Activated T-helper 17 cell treated with anti-CD3 and anti-CD28 coated beads, Interleukin-2, amount 50 U/mL, for 72 hours (primary cell): ENCODE data around the gene CREB3L2. TPM values are rescaled to one million over a fixed set of nuclear protein-coding genes. Genes with fewer than 3 reads are reported as not detected.

Experiments
- ATAC-seq: fragments of 150-1000 bp; cut with Tn5 transposase; replicated peaks from 2 replicates; pipeline ENCODE4 v1.10.0; 2021; ENCODE audit warnings: mild to moderate bottlenecking, moderate library complexity
- H3K27ac Mint-ChIP-seq: one replicate; pipeline ENCODE4 v1.8.0; 2022; ENCODE audit warnings: mixed read lengths
- H3K27me3 Mint-ChIP-seq: one replicate; pipeline ENCODE4 v1.8.0; 2022; ENCODE audit warnings: mixed read lengths
- H3K36me3 Mint-ChIP-seq: one replicate; pipeline ENCODE4 v1.8.0; 2022; ENCODE audit warnings: low read depth, mild to moderate bottlenecking, mixed read lengths
- H3K4me1 Mint-ChIP-seq: one replicate; pipeline ENCODE4 v1.8.0; 2022; ENCODE audit warnings: mixed read lengths
- H3K4me3 Mint-ChIP-seq: one replicate; pipeline ENCODE4 v1.8.0; 2022; ENCODE audit warnings: mild to moderate bottlenecking, mixed read lengths
- H3K9me3 Mint-ChIP-seq: one replicate; pipeline ENCODE4 v1.8.0; 2022; ENCODE audit warnings: mixed read lengths
- total RNA-seq, 2 donors: library from RNA; stranded (reverse); gene quantifications; one replicate each; pipeline ENCODE4 v1.2.3, GENCODE V29; 2022

CREB3L2 gene
- total RNA-seq, 2 donors from 2014 or later, result 26.0 to 38.4 TPM

- H3K36me3 Mint-ChIP-seq, result peaks cover 99% of the 10 kb centered on the region
- no peak for ATAC-seq
- peak overlapping the region; percentile 92 for H3K27ac Mint-ChIP-seq
- no peak overlapping the region for H3K4me3 Mint-ChIP-seq
- peaks cover 19% of the 10 kb centered on the region for H3K4me1 Mint-ChIP-seq
- H3K27me3 Mint-ChIP-seq, result no peaks in the 10 kb centered on the region
- no peaks in the 10 kb centered on the region for H3K9me3 Mint-ChIP-seq
These were observed 123.4 kb downstream of the CREB3L2 start for GRCh38 chr7:137878333-137878961.

GRCh38 chr7:137877027-137877675, 124.7 kb downstream of the CREB3L2 start:
- peaks cover 94% of the 10 kb centered on the region for H3K36me3 Mint-ChIP-seq
- no peak for ATAC-seq
- no peak overlapping the region for H3K4me3 Mint-ChIP-seq
- no peaks in the 10 kb centered on the region for H3K27me3 Mint-ChIP-seq
- peaks cover 20% of the 10 kb centered on the region for H3K4me1 Mint-ChIP-seq
- no peak overlapping the region for H3K27ac Mint-ChIP-seq
- no peaks in the 10 kb centered on the region for H3K9me3 Mint-ChIP-seq

DNA sequence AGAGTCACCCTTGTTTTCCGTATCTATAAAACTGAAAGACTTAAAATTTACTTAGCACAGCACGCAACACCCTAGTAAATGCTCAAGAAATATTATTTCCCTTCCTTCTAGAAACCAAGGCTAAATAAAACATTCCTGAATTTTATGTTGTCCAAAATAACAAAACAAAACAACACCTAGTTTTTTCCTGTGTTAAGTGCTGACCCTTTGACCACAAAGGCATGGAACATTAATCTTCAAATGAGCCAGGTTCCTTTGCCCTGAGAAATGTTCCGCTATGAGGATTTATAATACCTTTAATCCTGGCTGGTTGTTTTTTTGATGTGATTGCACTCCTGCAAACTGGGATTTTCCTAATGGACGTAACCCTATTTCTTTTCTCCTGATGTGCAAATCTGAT, 126.1 kb downstream of the CREB3L2 start:
- Mint-ChIP-seq H3K27me3 (no peaks in the 10 kb centered on the region), H3K36me3 (peaks cover 80% of the 10 kb centered on the region), H3K27ac (peak overlapping the region; percentile 62), H3K4me3 (no peak overlapping the region), H3K4me1 (peaks cover 17% of the 10 kb centered on the region), H3K9me3 (no peaks in the 10 kb centered on the region)
- no peak for ATAC-seq

DNA sequence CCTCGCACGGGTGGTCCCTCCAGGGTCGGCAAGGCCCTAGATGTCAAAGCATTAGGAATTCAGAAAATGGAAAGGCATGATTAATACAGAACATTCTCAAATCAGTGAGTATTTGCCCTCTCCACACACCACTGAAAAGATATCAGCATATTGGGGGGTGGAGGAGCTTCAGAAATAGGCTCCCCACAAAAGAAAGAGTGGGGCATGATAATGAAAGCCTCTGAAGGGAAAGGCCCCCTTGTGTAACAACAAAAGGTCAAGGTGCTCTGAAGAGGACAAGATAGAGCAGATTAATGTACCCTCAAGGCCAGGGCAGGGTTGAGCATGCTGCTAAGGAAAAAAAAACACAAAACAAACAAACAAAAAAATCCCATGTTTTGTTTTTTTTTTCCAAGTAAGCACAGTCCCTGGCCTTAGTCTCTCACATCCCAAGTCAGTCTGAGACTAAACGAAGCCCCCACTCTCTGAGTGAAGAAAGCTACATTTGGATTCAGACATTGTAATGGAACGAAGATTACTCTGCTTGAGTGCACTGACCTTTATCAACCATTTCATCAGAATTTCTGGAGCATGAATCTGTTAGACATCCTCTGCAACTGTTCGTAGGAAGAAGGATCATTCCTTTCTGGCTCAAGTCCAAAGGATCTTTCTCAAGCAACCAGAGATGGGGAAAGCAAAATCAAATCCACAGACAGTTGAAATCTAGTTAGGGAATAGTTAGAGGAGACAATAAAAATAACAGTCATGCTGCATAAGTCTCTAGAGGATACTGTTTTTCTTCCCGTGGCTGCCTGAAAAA, 127.7 kb downstream of the CREB3L2 start:
- peaks cover 64% of the 10 kb centered on the region for H3K36me3 Mint-ChIP-seq
- H3K27ac Mint-ChIP-seq, result peak overlapping the region; percentile 91
- peaks cover 11% of the 10 kb centered on the region for H3K4me1 Mint-ChIP-seq
- H3K27me3 Mint-ChIP-seq, result no peaks in the 10 kb centered on the region
- ATAC-seq, result peak; percentile 56
- peak overlapping the region; percentile 47 for H3K4me3 Mint-ChIP-seq
- H3K9me3 Mint-ChIP-seq, result no peaks in the 10 kb centered on the region

GRCh38 chr7:137873524-137873923, 128.4 kb downstream of the CREB3L2 start:
- peak overlapping the region; percentile 47 for H3K4me3 Mint-ChIP-seq
- H3K27ac Mint-ChIP-seq, result peak overlapping the region; percentile 91
- peaks cover 9% of the 10 kb centered on the region for H3K4me1 Mint-ChIP-seq
- peak; percentile 90 for ATAC-seq
- no peaks in the 10 kb centered on the region for H3K9me3 Mint-ChIP-seq
- no peaks in the 10 kb centered on the region for H3K27me3 Mint-ChIP-seq
- peaks cover 59% of the 10 kb centered on the region for H3K36me3 Mint-ChIP-seq

DNA sequence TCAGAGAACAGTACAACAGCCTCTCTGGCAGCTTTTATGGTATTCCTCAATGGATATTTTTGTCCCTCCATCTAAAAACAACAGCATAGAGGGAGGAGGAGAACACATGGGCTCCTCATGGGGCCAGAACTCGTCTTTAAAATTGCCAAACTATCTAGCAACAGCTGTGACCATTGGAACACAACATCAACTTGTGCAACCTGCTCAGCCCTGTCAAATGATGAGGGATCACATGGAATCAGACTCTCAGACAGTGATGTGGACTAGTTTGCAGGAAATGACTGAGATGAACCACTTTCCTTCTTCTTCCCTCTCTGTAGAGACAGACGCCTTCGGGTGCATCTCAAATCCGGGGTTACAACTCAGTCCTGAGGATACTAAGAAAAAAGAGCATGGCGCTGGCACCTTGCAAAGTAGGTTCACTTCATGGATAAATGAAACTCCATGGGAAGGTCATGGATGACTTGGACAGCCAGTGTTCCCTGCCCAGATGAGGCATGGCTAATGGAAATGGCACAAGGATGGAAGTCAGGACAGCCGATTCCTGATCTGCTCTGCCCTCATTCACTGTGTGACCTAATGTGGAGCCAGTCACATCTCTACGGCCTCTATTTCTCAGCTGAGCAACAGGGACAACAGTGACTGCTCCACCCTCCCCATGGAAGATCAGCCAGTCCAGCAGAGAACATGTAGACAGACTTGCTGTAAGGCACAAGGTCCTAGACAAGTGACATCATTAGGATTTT, 130.5 kb downstream of the CREB3L2 start:
- no peak for ATAC-seq
- Mint-ChIP-seq H3K4me1 (peaks cover 9% of the 10 kb centered on the region), H3K27ac (peak overlapping the region; percentile 47), H3K9me3 (peaks cover 4% of the 10 kb centered on the region), H3K36me3 (peaks cover 60% of the 10 kb centered on the region), H3K4me3 (no peak overlapping the region), H3K27me3 (no peaks in the 10 kb centered on the region)

DNA sequence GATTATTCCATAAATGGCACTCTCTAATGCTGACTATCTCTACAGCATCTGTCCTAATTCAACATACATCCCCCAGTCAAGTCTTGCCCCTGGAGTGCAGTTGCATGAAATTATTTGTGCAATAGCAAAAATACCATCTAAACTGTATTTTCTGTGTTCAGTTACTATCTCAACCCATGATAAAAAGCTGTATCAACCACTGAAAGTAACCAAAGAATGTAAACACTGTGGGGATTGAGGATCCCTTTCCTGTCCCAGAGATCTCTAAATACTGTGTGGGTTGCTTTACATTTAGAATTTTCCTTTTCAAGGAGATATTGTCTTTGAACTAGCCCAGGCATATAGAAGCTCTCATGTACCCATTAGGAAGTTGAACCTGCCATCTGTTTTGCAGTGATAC, 131.2 kb downstream of the CREB3L2 start:
- no peak for ATAC-seq
- no peaks in the 10 kb centered on the region for H3K27me3 Mint-ChIP-seq
- peaks cover 60% of the 10 kb centered on the region for H3K36me3 Mint-ChIP-seq
- H3K4me3 Mint-ChIP-seq, result no peak overlapping the region
- H3K9me3 Mint-ChIP-seq, result peaks cover 8% of the 10 kb centered on the region
- peaks cover 9% of the 10 kb centered on the region for H3K4me1 Mint-ChIP-seq
- H3K27ac Mint-ChIP-seq, result no peak overlapping the region

DNA sequence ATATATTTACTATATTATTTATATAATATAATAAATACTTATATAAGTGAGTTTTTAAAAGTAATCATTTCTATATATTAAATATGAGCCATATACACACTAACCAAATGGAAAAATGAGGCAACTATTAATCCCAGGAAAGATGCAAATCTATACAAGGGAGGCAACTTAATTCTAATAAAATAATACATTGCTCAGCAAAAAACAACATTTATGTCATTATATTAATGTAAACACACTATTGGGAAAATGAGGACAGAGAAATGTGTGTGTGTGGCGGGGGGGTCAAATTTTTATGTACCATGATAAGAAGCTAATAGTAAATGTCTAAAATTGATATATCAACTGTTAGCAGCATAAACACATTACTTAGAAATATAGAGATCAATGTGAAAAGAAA, 131.8 kb downstream of the CREB3L2 start:
- Mint-ChIP-seq H3K27ac (no peak overlapping the region), H3K4me3 (no peak overlapping the region), H3K4me1 (peaks cover 9% of the 10 kb centered on the region), H3K36me3 (peaks cover 60% of the 10 kb centered on the region), H3K9me3 (peaks cover 8% of the 10 kb centered on the region), H3K27me3 (no peaks in the 10 kb centered on the region)
- ATAC-seq, result no peak

- Mint-ChIP-seq H3K4me1 (peaks cover 9% of the 10 kb centered on the region), H3K27me3 (no peaks in the 10 kb centered on the region), H3K36me3 (peaks cover 53% of the 10 kb centered on the region), H3K27ac (no peak overlapping the region), H3K9me3 (peaks cover 8% of the 10 kb centered on the region), H3K4me3 (no peak overlapping the region)
- no peak for ATAC-seq
These were observed 132.6 kb downstream of the CREB3L2 start for GRCh38 chr7:137869260-137869659.

GRCh38 chr7:137867289-137867688, 134.6 kb downstream of the CREB3L2 start:
- Mint-ChIP-seq H3K4me1 (peaks cover 6% of the 10 kb centered on the region), H3K9me3 (peaks cover 8% of the 10 kb centered on the region), H3K27ac (no peak overlapping the region), H3K36me3 (peaks cover 42% of the 10 kb centered on the region), H3K4me3 (no peak overlapping the region), H3K27me3 (no peaks in the 10 kb centered on the region)
- ATAC-seq, result no peak

- no peaks in the 10 kb centered on the region for H3K27me3 Mint-ChIP-seq
- H3K36me3 Mint-ChIP-seq, result peaks cover 42% of the 10 kb centered on the region
These were observed 136.1 kb downstream of the CREB3L2 start for GRCh38 chr7:137865764-137866163.

GRCh38 chr7:137862964-137863363, 138.9 kb downstream of the CREB3L2 start:
- H3K4me1 Mint-ChIP-seq, result peaks cover 6% of the 10 kb centered on the region
- no peaks in the 10 kb centered on the region for H3K27me3 Mint-ChIP-seq
- H3K36me3 Mint-ChIP-seq, result peaks cover 35% of the 10 kb centered on the region
- no peak for ATAC-seq
- H3K9me3 Mint-ChIP-seq, result peaks cover 12% of the 10 kb centered on the region
- H3K27ac Mint-ChIP-seq, result no peak overlapping the region
- H3K4me3 Mint-ChIP-seq, result no peak overlapping the region

More at GRCh38 chr7:137865764-137866163, 136.1 kb downstream of the CREB3L2 start:
- H3K4me3 Mint-ChIP-seq, result no peak overlapping the region
- H3K4me1 Mint-ChIP-seq, result peaks cover 6% of the 10 kb centered on the region
- H3K27ac Mint-ChIP-seq, result no peak overlapping the region
- no peak for ATAC-seq
- peaks cover 12% of the 10 kb centered on the region for H3K9me3 Mint-ChIP-seq

GRCh38 chr7:137862358-137862757, 139.5 kb downstream of the CREB3L2 start:
- no peak overlapping the region for H3K4me3 Mint-ChIP-seq
- no peak for ATAC-seq
- H3K9me3 Mint-ChIP-seq, result peaks cover 12% of the 10 kb centered on the region
- no peak overlapping the region for H3K27ac Mint-ChIP-seq
- H3K27me3 Mint-ChIP-seq, result no peaks in the 10 kb centered on the region
- H3K4me1 Mint-ChIP-seq, result peaks cover 6% of the 10 kb centered on the region
- H3K36me3 Mint-ChIP-seq, result peaks cover 29% of the 10 kb centered on the region

- H3K27me3 Mint-ChIP-seq, result no peaks in the 10 kb centered on the region
- peaks cover 6% of the 10 kb centered on the region for H3K4me1 Mint-ChIP-seq
- H3K9me3 Mint-ChIP-seq, result peaks cover 4% of the 10 kb centered on the region
- H3K27ac Mint-ChIP-seq, result no peak overlapping the region
- H3K4me3 Mint-ChIP-seq, result no peak overlapping the region
- H3K36me3 Mint-ChIP-seq, result peaks cover 11% of the 10 kb centered on the region
- no peak for ATAC-seq
These were observed 141.3 kb downstream of the CREB3L2 start for GRCh38 chr7:137860542-137860941.
